ENCODE results near the gene HDAC9.
A peak's percentile ranks its signal among the peaks of the same experiment; 100 is the strongest.

The HDAC9 gene

DNA sequence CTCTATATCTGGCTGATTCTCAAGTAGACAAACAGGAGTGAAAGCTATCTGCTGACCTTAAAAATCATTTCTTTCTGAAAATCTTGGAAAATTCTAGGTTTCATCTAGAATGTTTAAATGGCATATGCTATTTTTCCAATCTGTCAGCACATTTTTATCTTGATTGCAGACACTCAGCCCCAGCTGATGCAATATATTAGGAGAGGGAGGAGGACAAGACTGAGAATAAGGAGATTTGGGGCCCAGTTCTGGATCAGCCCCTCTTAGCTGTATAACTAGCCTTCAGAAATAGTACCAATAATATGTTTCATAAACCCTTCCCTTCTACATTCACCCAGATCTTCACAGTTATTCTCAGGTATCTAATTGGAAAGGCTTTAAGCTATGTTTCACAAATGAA lies 131.2 kb downstream of the HDAC9 start:
- TF ChIP-seq ZFP3 (CRISPR knock-in tag; IDR thresholded peaks at IDR 0.05) (no peak), PPARA (CRISPR knock-in tag; IDR thresholded peaks at IDR 0.05; ENCODE audit: borderline replicate concordance) (no peak), BACH2 (CRISPR knock-in tag; IDR thresholded peaks at IDR 0.05; ENCODE audit: borderline replicate concordance) (no peak), CREB5 (CRISPR knock-in tag; IDR thresholded peaks at IDR 0.05; ENCODE audit: low read depth) (no peak), ZFP30 (CRISPR knock-in tag; IDR thresholded peaks at IDR 0.05) (no peak), ZNF8 (CRISPR knock-in tag; IDR thresholded peaks at IDR 0.05) (no peak)
- TF ChIP-seq, protein P1, sequence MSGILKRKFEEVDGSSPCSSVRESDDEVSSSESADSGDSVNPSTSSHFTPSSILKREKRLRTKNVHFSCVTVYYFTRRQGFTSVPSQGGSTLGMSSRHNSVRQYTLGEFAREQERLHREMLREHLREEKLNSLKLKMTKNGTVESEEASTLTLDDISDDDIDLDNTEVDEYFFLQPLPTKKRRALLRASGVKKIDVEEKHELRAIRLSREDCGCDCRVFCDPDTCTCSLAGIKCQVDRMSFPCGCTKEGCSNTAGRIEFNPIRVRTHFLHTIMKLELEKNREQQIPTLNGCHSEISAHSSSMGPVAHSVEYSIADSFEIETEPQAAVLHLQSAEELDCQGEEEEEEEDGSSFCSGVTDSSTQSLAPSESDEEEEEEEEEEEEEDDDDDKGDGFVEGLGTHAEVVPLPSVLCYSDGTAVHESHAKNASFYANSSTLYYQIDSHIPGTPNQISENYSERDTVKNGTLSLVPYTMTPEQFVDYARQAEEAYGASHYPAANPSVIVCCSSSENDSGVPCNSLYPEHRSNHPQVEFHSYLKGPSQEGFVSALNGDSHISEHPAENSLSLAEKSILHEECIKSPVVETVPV (CRISPR knock-in tag; IDR thresholded peaks at IDR 0.05), result no peak
- ATAC-seq, result no peak

GRCh38 chr7:18637516-18637915 lies 142.0 kb downstream of the HDAC9 start:
- TF ChIP-seq TCF4 (CRISPR knock-in tag; IDR thresholded peaks at IDR 0.05; ENCODE audit: borderline replicate concordance) (no peak), TOX (CRISPR knock-in tag; IDR thresholded peaks at IDR 0.05; ENCODE audit: borderline replicate concordance) (no peak), ISL1 (CRISPR knock-in tag; IDR thresholded peaks at IDR 0.05) (no peak), POU6F1 (CRISPR knock-in tag; IDR thresholded peaks at IDR 0.05; ENCODE audit: borderline replicate concordance, low read depth) (no peak), PATZ1 (CRISPR knock-in tag; IDR thresholded peaks at IDR 0.05; ENCODE audit: borderline replicate concordance) (no peak), RARB (CRISPR knock-in tag; IDR thresholded peaks at IDR 0.05) (no peak), CSDC2 (CRISPR knock-in tag; IDR thresholded peaks at IDR 0.05) (no peak), ZNF70 (CRISPR knock-in tag; IDR thresholded peaks at IDR 0.05) (no peak), ZNF8 (CRISPR knock-in tag; IDR thresholded peaks at IDR 0.05) (no peak), CREB5 (CRISPR knock-in tag; IDR thresholded peaks at IDR 0.05; ENCODE audit: low read depth) (no peak), PPARA (CRISPR knock-in tag; IDR thresholded peaks at IDR 0.05; ENCODE audit: borderline replicate concordance) (no peak), BACH2 (CRISPR knock-in tag; IDR thresholded peaks at IDR 0.05; ENCODE audit: borderline replicate concordance) (no peak), ZFP3 (CRISPR knock-in tag; IDR thresholded peaks at IDR 0.05) (no peak), OSR1 (CRISPR knock-in tag; IDR thresholded peaks at IDR 0.05) (no peak)
- TF ChIP-seq, protein P2, sequence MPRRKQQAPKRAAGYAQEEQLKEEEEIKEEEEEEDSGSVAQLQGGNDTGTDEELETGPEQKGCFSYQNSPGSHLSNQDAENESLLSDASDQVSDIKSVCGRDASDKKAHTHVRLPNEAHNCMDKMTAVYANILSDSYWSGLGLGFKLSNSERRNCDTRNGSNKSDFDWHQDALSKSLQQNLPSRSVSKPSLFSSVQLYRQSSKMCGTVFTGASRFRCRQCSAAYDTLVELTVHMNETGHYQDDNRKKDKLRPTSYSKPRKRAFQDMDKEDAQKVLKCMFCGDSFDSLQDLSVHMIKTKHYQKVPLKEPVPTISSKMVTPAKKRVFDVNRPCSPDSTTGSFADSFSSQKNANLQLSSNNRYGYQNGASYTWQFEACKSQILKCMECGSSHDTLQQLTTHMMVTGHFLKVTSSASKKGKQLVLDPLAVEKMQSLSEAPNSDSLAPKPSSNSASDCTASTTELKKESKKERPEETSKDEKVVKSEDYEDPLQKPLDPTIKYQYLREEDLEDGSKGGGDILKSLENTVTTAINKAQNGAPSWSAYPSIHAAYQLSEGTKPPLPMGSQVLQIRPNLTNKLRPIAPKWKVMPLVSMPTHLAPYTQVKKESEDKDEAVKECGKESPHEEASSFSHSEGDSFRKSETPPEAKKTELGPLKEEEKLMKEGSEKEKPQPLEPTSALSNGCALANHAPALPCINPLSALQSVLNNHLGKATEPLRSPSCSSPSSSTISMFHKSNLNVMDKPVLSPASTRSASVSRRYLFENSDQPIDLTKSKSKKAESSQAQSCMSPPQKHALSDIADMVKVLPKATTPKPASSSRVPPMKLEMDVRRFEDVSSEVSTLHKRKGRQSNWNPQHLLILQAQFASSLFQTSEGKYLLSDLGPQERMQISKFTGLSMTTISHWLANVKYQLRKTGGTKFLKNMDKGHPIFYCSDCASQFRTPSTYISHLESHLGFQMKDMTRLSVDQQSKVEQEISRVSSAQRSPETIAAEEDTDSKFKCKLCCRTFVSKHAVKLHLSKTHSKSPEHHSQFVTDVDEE (CRISPR knock-in tag; IDR thresholded peaks at IDR 0.05), result no peak
- ATAC-seq, result no peak

DNA sequence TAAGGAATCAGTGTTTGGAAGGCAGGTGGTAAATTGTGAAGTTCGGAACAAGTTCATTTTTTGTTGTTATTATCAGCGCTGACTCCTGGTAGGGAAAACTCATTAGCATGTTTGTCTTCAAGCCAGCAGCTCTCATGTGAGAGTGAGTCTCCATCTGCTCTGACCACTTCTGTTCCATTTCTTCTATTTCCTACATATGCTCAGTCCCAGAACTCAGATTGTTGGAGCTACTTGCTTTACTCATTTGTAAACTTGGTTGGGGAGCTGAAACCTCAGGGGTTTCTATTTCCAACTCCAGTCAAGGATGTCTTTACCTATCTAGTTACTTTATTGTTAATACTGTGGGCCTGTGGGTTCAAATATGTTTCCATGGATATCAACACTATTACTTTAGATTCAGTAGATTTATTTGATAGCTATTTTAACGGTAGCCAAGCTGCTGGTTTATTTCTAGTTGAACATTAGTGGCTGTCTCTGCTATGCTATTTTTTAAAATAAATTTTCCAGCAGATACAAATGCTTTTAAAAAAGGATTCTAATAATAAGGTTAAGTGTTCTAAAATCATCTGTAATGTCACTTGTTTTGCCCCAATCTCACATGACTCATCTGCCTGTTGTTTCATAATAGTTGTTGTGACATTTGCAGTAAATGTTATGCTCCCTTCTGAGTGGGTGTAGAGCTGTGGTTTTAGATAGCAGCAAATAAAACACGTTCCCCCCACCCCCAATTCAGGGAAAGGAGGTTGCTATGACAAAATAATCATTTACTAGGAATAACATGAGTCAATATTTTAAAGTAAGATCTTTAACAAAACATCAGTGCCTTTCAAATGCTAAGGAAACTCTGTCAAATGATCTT lies 143.3 kb downstream of the HDAC9 start:
- ATAC-seq, result peak; percentile 69
- TF ChIP-seq ISL1 (CRISPR knock-in tag; IDR thresholded peaks at IDR 0.05) (peak; percentile 94), PATZ1 (CRISPR knock-in tag; IDR thresholded peaks at IDR 0.05; ENCODE audit: borderline replicate concordance) (no peak), CSDC2 (CRISPR knock-in tag; IDR thresholded peaks at IDR 0.05) (no peak), ZFP30 (CRISPR knock-in tag; IDR thresholded peaks at IDR 0.05) (no peak), ZFP3 (CRISPR knock-in tag; IDR thresholded peaks at IDR 0.05) (no peak), TOX (CRISPR knock-in tag; IDR thresholded peaks at IDR 0.05; ENCODE audit: borderline replicate concordance) (peak; percentile 34; the same call in 1 of the 2 replicates), OSR1 (CRISPR knock-in tag; IDR thresholded peaks at IDR 0.05) (no peak), PPARA (CRISPR knock-in tag; IDR thresholded peaks at IDR 0.05; ENCODE audit: borderline replicate concordance) (no peak), GLIS3 (CRISPR knock-in tag; IDR thresholded peaks at IDR 0.05) (no peak), ZC3H10 (CRISPR knock-in tag; IDR thresholded peaks at IDR 0.05) (no peak; the same call in 1 of the 2 replicates), ZNF70 (CRISPR knock-in tag; IDR thresholded peaks at IDR 0.05) (no peak), ARNTL (CRISPR knock-in tag; IDR thresholded peaks at IDR 0.05; ENCODE audit: borderline replicate concordance, low read depth) (no peak)
- TF ChIP-seq, protein P1 (CRISPR knock-in tag; IDR thresholded peaks at IDR 0.05), result no peak

All from SK-N-SH treated with all-trans-retinoic acid at 6 μM for 48 hours (cell line).